NCI-H2107 treated with DMSO at 0.1 percent for 48 hours (cell line): ENCODE results near the gene VPS45.
"Not testable (repeated sequence)": the region's sequence is repeated elsewhere in the genome, so short reads cannot be mapped to it uniquely, and the experiment has no call there.

Source experiments
- DNase-seq: peaks from one replicate; lab custom pipeline; 2025; ENCODE audit not compliant: unreplicated experiment; lab: John Stamatoyannopoulos, UW

The VPS45 gene, protein sequence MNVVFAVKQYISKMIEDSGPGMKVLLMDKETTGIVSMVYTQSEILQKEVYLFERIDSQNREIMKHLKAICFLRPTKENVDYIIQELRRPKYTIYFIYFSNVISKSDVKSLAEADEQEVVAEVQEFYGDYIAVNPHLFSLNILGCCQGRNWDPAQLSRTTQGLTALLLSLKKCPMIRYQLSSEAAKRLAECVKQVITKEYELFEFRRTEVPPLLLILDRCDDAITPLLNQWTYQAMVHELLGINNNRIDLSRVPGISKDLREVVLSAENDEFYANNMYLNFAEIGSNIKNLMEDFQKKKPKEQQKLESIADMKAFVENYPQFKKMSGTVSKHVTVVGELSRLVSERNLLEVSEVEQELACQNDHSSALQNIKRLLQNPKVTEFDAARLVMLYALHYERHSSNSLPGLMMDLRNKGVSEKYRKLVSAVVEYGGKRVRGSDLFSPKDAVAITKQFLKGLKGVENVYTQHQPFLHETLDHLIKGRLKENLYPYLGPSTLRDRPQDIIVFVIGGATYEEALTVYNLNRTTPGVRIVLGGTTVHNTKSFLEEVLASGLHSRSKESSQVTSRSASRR

GRCh38 chr1:150067184-150068108 is at the start of gene VPS45:
Gene VPS45, plus strand, starts transcription at chr1:150067776. Its CDS starts 82 bp downstream, at chr1:150067858.
- peak; percentile 93 for DNase-seq

DNA sequence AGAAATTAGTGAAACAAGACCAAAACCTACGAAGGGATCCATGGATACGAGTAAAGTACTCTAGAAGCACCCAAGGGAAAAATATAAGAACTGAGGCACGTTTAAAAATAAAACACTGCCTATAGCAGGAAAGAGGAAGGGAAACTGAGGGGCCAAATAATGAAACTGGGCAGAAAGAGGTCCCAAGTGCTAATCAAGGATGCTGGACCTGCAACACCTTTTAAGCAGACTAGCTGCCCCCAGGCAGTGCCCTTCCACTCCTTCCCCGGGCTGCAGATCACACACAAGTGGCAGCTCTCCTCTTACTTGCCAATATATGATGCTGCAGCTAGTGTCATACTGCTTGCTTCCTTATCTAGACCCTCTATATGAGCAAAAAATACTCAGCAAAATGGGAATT is 49.4 kb upstream of the VPS45 start:
- DNase-seq, result no peak

DNA sequence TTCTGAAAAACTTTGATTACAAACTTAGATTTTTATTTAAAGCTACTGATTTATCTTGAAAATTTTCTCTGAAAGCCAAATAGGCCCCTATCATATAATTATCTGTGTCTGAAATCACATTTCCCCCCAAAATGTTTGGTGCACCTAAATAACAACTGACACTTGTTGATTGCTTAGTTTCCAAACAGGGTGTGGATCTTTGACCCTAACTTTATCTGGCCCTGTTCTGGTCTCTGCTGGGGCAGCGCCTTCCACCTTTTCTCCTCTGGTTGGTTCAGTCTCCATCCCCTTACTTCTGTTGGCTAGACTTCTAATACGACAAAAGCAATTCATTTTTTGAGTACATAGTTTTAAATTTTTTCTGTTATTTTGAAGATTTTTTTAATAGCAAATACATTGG is 46.9 kb upstream of the VPS45 start:
- DNase-seq, result no peak

DNA sequence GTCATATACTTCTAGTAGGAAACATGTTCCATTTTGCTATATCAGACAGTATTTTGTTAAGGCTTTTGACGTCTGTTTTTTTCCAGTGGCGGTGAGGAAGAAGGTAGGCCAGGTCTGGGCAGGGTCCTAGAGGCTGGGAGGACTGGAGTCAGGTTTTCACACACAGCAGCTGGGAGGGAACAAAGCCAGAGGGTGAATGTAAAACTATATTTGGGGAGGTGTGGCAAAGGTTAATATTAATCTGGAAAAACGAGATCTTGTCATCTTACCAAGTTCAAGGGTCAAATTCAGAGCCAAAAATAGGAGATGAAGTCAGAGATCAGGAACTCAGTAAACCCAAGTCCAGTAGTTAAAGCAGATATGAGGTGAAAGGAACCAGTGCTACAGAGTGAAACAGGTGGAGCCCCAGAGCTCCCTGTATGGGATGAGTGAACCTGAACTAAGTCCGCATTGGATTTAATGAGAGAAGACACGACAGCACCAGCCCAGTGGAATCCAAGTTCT is 46.3 kb upstream of the VPS45 start:
- DNase-seq, result no peak

DNA sequence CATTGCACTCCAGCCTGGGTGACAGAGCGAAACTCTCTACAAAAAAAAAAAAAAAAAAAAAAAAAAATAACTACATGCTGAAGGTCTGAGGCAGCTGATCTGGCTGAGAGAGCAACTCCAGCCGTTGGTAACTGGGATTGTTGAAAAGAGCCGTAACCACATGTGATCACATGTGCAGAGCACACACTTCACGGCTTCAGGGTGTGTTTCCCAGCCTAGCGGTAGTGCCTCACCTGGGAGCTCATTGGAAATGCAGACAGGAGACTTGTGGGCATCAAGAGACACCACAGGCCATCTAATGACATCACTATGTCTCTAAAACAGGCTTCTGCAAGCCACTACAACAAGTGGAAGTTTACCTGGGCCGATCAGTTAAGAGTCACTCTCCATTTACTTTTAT is 45.2 kb upstream of the VPS45 start:
- peak; percentile 42 for DNase-seq

DNA sequence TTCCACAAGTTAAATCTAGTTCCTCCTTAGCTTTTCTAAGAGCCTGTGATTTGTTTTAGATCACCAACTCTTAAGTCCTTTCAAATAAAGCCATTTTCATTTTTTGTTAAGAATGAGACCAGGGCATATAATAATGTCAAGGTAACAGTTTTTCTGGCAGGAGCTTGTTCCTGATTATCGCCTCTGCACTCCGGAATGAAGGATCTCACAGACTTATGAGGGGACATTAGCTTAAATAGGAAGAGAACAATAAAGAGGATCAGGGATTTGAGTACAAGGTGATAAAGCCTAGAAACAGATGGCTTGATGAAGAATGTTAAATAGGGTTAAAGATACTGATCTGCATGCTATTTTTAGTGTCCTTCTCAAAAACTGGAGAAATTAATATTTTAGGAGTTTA is 43.4 kb upstream of the VPS45 start:
- DNase-seq, result no peak

DNA sequence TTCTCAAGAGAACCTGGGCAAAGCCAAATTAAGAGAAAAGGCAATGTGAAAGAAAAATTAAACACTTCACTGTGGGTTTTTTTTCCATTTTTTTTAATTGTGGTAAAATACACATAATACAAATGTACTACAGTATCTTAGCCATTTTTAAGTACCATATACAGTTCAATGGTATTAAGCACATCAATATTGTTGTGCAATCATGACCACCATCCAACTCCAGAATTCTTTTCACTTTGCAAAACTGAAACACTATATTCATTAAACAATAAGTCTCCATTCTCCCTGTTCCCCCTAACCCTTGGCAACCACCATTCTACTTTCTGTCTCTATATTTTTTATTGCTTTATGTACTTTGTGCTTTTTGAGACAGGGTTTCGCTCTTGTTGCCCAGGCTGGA is 39.3 kb upstream of the VPS45 start:
- DNase-seq, result no peak

DNA sequence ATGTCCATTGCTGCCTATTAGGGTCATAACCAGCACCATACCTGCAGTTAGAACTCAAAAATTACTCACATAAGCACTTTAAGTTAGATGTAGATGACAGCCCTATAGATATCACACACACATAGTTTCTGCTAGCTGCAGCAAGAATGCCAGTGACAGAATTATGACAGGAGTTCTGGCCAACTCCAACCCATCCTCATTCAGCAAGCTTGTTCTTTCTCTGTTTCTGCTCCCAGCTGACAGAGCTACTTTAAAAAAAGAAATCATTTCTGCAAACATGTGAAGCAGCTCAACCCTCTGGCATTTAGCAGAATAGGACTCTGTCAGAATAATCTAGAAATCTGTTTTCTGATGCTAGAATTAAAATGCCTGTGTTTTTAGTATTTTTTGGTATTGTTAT is 33.2 kb upstream of the VPS45 start:
- DNase-seq, result no peak

GRCh38 chr1:150049926-150050325 is 17.6 kb upstream of the VPS45 start:
- no peak for DNase-seq

DNA sequence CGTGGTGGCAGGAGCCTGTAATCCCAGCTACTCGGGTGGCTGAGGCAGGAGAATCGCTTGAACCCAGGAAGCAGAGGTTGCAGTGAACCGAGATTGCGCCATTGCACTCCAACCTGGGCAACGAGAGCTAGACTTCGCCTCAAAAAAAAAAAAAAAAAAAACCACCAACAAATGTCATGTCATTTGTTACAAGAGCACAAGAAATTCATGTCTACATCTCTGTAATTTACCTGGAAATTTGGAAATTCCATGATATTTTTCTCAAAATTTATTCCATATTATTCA is 16.5 kb upstream of the VPS45 start:
- DNase-seq, result no peak

DNA sequence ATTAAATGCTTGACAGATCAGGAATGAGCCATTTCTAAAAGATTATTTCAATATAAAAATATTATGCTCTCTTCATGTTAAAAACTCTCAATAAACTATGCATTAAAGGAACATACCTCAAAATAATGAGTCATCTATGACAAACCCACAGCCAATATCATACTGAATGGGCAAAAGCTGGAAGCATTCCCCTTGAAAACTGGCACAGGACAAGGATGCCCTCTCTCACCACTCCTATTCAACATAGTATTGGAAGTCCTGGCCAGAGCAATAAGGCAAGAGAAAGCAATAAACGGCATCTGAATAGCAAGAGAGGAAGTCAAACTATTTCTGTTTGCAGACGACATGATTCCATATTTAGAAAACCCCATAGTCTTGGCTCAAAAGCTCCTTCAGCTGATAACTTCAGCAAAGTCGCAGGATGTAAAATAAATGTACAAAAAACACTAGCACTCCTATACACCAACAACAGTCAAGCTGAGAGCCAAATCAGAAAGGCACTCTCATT is 15.6 kb upstream of the VPS45 start:
- DNase-seq, result not testable (repeated sequence)

- DNase-seq, result no peak
These were observed 13.7 kb upstream of the VPS45 start for GRCh38 chr1:150053926-150054325.

- DNase-seq, result not testable (repeated sequence)
These were observed 12.1 kb upstream of the VPS45 start for GRCh38 chr1:150055507-150055906.

DNA sequence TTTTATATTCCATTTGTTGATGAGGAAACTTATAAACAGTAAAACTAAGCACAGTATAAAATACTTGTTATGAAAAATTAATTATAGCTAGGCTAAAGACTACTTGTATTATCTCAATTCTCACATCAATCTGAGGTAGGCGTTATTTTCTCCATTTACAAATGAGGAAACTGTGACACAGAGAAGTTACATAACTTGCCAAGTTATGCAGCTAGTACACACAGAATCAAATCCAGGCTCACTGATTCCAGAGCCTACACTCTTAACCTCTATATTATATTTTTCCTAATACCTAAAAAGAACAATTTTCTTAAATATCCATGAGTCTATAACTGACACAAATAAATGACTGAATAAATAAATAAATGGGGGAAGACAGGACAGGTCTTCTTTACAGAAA is 11.2 kb upstream of the VPS45 start:
- DNase-seq, result no peak

GRCh38 chr1:150060260-150060659 is 7.3 kb upstream of the VPS45 start:
- DNase-seq, result no peak

DNA sequence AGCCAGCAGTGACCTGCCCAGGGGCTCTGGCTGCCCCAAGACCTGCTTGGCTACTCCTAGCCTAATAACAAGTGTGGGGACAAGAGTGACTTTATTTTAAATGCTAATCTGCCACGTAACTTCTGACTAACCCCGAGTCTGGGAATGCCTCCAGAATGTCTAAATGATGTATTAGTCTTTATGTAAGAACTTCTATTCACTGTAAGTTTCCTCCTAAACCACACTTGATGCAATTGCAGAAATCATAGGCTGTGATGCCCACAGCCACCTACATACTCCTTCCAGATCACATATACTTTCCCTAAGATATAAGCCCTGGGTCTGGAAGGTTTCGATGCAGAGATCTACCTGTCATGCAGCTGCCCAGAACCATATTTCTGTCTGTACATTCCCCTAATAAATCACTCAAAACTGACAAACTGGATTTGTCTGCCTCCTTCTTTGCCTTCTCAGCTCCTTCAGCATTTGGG is 5.9 kb upstream of the VPS45 start:
- DNase-seq, result no peak

DNA sequence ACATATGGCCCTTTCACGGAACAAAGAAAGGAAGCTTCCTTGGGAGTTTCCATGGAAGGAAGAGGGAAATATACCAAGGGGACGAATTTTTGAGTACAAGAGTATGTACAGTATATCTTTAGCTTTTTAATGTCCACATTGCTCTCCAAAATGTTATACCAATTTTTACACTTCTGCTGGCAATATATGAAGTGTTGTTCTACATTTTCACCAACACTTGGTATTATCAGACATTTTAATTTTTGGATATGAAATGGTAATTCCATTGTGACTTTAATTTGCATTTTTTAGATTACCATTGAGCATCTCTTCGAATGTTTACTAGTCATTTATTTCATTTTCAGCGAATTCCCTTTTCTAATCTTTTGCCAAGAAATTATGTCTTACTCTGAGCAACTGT is 5.5 kb upstream of the VPS45 start:
- no peak for DNase-seq

DNA sequence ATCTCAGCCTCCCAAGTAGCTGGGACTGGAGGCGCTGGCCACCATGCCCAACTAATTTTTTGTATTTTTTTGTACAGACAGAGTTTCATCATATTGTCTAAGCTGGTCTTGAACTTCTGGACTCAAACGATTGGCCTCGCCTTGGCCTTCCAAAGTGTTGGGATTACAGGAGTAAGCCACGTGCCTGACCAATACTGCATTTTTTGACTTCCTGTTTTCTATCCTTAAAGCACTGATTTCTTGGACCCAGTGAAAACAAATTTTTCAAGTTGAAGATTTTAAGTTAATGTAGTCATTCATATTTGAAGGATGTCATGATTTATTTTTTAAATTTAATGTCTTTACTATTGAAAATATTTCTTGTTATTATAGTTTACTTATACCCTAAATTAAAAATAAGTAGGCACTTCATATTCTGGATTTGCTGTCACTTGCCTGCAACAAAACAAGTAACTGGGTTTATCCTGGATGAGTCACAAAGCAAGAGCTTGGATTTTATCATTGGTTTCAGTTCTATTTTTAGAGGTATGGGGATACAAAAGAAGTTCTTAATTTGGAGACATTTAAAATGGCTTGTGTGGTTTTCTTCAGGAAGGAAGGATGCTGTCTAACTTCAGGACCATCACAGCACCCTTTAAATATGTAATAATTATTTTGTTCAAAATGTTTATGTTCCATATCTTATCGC is 2.2 kb upstream of the VPS45 start:
- DNase-seq, result peak; percentile 8

- no peak for DNase-seq
These were observed 1.2 kb upstream of the VPS45 start for GRCh38 chr1:150066328-150066727.

DNA sequence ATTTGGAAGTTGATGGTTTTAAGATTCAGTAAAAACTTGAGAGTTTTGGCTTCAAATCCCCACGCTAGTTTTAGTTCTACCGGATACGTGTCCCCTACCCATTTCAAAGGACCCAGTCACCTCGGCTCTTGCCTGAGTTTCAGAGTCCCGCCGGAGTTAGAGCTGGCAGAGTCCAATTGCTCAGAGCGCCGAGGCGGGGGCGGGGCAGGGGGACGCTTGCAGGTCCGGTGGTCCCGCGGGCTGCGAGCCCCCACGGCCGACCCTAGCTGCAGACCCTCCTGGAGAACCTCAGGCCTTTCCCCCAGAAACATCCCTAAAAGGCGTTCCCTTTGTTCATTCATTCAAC is 765 bp upstream of the VPS45 start:
- DNase-seq, result peak; percentile 86

GRCh38 chr1:150068109-150068435 is 496 bp downstream of the VPS45 start:
- no peak for DNase-seq
